ENCODE data around the gene AGPAT4.

- TF ChIP-seq CTCF (IDR thresholded peaks at IDR 0.05) (no peak), POLR2A (IDR thresholded peaks at IDR 0.05) (no peak)
Observed at GRCh38 chr6:161134550-161135298, 139.1 kb downstream of the AGPAT4 start.
